ENCODE data around the gene MAP2. TPM values are rescaled to one million over a fixed set of nuclear protein-coding genes. Genes with fewer than 3 reads are reported as not detected.

Gene MAP2
- total and polyA plus RNA-seq, 2 of the 13 experiments (the other 11 are each of a cell fraction or from before 2014, with no cell fraction given), result 0.08 TPM; not detected in 1

DNA sequence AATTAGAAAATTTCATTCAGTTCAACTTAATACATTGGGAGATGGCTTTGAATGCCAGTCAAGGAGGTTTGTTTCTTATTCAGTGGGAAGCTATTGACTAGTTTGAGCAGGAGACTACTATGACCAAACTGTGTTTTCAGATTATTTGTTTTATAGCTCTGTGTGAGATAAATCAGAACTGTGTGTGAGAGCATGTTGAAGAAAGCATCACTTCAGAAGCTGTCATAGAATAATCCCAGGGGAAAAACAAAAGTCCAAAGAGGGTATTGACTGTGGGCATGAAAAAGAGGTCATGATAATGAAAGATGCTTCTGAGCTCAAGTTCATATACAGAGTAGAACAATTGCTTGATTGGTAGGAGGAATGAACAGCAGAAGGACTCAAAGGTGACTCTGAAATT is 160.6 kb downstream of the MAP2 start:
- no peaks in the 10 kb centered on the region for H3K36me3 ChIP-seq (replicated peaks in 1 of 2; ENCODE audit: control insufficient read depth in 1 of 2, insufficient read depth in 2 of 2, low read length in 2 of 2)
- no peaks in the 10 kb centered on the region for H3K79me2 ChIP-seq (ENCODE audit: insufficient read depth, low read length)
- ChIA-PET POLR2A (no interaction called here), CTCF (ENCODE audit: low intra/inter-chr PET ratio, low total read pairs) (no interaction called here)
- no peaks in the 10 kb centered on the region for H3K27me3 ChIP-seq (ENCODE audit: control insufficient read depth in 1 of 2, insufficient read depth in 2 of 2, low read length in 2 of 2)
- no TSS peak for BruUV-seq (replicated peaks)
- intact Hi-C loops (cut with micrococcal nuclease; ENCODE audit: unreplicated experiment), result loop anchor here (10.0 kb wide), 1 partner anchor 380 kb away; no protein-coding TSS in a partner anchor
- DNase-seq (ENCODE audit: low spot score), result no peak
- H3K9me3 ChIP-seq (ENCODE audit: low read length), result no peaks in the 10 kb centered on the region
- no peaks in the 10 kb centered on the region for H4K20me1 ChIP-seq (ENCODE audit: insufficient read depth, low read length)
- no peak overlapping the region for H3K4me3 ChIP-seq (replicated peaks in 1 of 3; ENCODE audit: insufficient read depth in 1 of 3, low read depth in 2 of 3, low read length in 3 of 3)
- in situ Hi-C loops (cut with HindIII; ENCODE audit: extremely low pct_ligation_motif_present, low pct_unique_long_range_greater_than_20kb), result no loop called here
- no peak overlapping the region for H2AFZ ChIP-seq (ENCODE audit: low read length)
- H3K9ac ChIP-seq (ENCODE audit: insufficient read depth, low read depth, low read length), result no peak overlapping the region
- no peak for ATAC-seq
- no peak overlapping the region for H3K4me2 ChIP-seq (ENCODE audit: low read depth, low read length)
- FAIRE-seq, result no peak
- H3K4me1 ChIP-seq (ENCODE audit: insufficient read depth, low read length), result no peaks in the 10 kb centered on the region
- no peak overlapping the region for H3K27ac ChIP-seq (ENCODE audit: extremely low read length, insufficient read depth, low read length)
- TF ChIP-seq TAF15 (IDR thresholded peaks at IDR 0.05; ENCODE audit: low read depth, low read length, poor library complexity, severe bottlenecking) (no peak), ZNF501 (CRISPR knock-in tag; IDR thresholded peaks at IDR 0.05) (no peak), PCBP1 (IDR thresholded peaks at IDR 0.05; ENCODE audit: borderline replicate concordance, low read depth, low read length) (no peak), ZFYVE20 (CRISPR knock-in tag; IDR thresholded peaks at IDR 0.05; ENCODE audit: borderline replicate concordance, low read depth) (no peak), ZNF3 (CRISPR knock-in tag; IDR thresholded peaks at IDR 0.05) (no peak), ARID2 (CRISPR knock-in tag; IDR thresholded peaks at IDR 0.05; ENCODE audit: borderline replicate concordance) (no peak), KLF16 (CRISPR knock-in tag; IDR thresholded peaks at IDR 0.05) (no peak), MED1 (CRISPR knock-in tag; IDR thresholded peaks at IDR 0.05) (no peak), ZSCAN9 (CRISPR knock-in tag; IDR thresholded peaks at IDR 0.05; ENCODE audit: borderline replicate concordance) (no peak), ZNF775 (CRISPR knock-in tag; IDR thresholded peaks at IDR 0.05; ENCODE audit: borderline replicate concordance) (no peak), NFIB (CRISPR knock-in tag; IDR thresholded peaks at IDR 0.05; ENCODE audit: borderline replicate concordance) (no peak), ZNF282 (IDR thresholded peaks at IDR 0.05; ENCODE audit: partially characterized antibody) (no peak), ZNF777 (CRISPR knock-in tag; IDR thresholded peaks at IDR 0.05) (no peak)
- TF ChIP-seq, protein P1, sequence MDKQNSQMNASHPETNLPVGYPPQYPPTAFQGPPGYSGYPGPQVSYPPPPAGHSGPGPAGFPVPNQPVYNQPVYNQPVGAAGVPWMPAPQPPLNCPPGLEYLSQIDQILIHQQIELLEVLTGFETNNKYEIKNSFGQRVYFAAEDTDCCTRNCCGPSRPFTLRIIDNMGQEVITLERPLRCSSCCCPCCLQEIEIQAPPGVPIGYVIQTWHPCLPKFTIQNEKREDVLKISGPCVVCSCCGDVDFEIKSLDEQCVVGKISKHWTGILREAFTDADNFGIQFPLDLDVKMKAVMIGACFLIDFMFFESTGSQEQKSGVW (CRISPR knock-in tag; IDR thresholded peaks at IDR 0.05; ENCODE audit: borderline replicate concordance), result no peak
- TF ChIP-seq, protein P2, sequence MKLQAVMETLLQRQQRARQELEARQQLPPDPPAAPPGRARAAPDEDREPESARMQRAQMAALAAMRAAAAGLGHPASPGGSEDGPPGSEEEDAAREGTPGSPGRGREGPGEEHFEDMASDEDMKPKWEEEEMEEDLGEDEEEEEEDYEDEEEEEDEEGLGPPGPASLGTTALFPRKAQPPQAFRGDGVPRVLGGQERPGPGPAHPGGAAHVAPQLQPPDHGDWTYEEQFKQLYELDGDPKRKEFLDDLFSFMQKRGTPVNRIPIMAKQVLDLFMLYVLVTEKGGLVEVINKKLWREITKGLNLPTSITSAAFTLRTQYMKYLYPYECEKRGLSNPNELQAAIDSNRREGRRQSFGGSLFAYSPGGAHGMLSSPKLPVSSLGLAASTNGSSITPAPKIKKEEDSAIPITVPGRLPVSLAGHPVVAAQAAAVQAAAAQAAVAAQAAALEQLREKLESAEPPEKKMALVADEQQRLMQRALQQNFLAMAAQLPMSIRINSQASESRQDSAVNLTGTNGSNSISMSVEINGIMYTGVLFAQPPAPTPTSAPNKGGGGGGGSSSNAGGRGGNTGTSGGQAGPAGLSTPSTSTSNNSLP (IDR thresholded peaks at IDR 0.05; ENCODE audit: low read depth, low read length), result no peak
- TF ChIP-seq, protein P3, sequence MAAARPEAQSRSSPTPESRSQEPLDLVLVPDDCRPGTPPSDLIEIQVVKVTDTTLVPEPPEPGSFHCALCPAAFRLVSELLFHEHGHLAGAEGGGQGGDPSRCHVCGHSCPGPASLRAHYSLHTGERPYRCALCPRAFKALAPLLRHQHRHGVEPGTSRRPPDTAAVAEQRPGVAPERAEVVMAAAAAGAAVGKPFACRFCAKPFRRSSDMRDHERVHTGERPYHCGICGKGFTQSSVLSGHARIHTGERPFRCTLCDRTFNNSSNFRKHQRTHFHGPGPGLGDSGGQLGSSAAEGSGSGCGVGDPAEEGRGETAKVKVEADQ (CRISPR knock-in tag; IDR thresholded peaks at IDR 0.05; ENCODE audit: borderline replicate concordance), result no peak
- TF ChIP-seq, protein P4, sequence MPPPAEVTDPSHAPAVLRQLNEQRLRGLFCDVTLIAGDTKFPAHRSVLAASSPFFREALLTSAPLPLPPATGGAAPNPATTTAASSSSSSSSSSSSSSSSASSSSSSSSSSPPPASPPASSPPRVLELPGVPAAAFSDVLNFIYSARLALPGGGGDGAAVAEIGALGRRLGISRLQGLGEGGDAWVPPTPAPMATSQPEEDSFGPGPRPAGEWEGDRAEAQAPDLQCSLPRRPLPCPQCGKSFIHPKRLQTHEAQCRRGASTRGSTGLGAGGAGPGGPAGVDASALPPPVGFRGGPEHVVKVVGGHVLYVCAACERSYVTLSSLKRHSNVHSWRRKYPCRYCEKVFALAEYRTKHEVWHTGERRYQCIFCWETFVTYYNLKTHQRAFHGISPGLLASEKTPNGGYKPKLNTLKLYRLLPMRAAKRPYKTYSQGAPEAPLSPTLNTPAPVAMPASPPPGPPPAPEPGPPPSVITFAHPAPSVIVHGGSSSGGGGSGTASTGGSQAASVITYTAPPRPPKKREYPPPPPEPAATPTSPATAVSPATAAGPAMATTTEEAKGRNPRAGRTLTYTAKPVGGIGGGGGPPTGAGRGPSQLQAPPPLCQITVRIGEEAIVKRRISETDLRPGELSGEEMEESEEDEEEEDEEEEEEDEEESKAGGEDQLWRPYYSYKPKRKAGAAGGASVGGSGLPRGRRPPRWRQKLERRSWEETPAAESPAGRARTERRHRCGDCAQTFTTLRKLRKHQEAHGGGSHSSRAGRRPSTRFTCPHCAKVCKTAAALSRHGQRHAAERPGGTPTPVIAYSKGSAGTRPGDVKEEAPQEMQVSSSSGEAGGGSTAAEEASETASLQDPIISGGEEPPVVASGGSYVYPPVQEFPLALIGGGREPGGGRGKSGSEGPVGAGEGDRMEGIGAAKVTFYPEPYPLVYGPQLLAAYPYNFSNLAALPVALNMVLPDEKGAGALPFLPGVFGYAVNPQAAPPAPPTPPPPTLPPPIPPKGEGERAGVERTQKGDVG (CRISPR knock-in tag; IDR thresholded peaks at IDR 0.05; ENCODE audit: borderline replicate concordance), result no peak
- TF ChIP-seq, protein P5, sequence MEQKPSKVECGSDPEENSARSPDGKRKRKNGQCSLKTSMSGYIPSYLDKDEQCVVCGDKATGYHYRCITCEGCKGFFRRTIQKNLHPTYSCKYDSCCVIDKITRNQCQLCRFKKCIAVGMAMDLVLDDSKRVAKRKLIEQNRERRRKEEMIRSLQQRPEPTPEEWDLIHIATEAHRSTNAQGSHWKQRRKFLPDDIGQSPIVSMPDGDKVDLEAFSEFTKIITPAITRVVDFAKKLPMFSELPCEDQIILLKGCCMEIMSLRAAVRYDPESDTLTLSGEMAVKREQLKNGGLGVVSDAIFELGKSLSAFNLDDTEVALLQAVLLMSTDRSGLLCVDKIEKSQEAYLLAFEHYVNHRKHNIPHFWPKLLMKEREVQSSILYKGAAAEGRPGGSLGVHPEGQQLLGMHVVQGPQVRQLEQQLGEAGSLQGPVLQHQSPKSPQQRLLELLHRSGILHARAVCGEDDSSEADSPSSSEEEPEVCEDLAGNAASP (CRISPR knock-in tag; IDR thresholded peaks at IDR 0.05; ENCODE audit: borderline replicate concordance), result no peak

Measured in HepG2 (cell line).